GM10248 (cell line): ENCODE results near the gene PCDH18.

Experiments
- CTCF ChIA-PET: fragments of 300-600 bp; sonication (Branson Sonifier 250); formaldehyde crosslinking; extraction: SDS; loops from one replicate; lab custom pipeline; 2021; ENCODE audit warnings: antibody characterized with exemption; lab: Yijun Ruan, JAX
- POLR2A ChIA-PET: fragments of 350-650 bp; sonication (Branson Sonifier 250); formaldehyde crosslinking; extraction: SDS; loops from one replicate; lab custom pipeline; 2020; ENCODE audit warnings: antibody characterized with exemption; lab: Yijun Ruan, JAX
- DNase-seq: peaks from one replicate; pipeline ENCODE4 v3.0.0; 2012; ENCODE audit errors: extremely low spot score
- CTCF ChIP-seq: IDR thresholded peaks from 2 replicates; pipeline ENCODE4 v1.5.1; 2012; ENCODE audit warnings: mild to moderate bottlenecking, low read depth; ENCODE audit errors: extremely low read depth, missing control alignments, control extremely low read depth

PCDH18 gene

DNA sequence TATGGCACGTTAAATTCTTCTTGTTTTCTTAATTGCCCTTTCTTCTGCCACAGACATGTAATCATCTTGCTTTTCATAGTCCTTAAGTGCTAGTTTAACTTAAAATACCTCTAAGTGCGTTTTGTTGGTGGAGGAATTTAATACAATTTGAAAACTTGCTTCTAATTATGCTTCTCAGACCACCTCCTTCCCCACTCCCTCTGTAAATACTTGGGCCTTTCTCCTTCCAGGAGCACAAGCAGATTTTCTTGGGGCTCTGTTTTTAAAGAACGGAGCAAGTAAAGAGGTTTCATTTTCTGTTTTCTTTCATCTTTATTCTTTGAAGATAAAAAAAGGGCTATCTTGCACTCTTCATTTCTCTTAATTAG, 559 bp upstream of the PCDH18 start:
- DNase-seq: no peak
- POLR2A ChIA-PET: no interaction called here
- CTCF ChIA-PET: interaction anchor here (1.7 kb wide), 1 partner anchor 19 kb away, joined by 3 read pairs; no protein-coding TSS in a partner anchor
- TF ChIP-seq CTCF: no peak

DNA sequence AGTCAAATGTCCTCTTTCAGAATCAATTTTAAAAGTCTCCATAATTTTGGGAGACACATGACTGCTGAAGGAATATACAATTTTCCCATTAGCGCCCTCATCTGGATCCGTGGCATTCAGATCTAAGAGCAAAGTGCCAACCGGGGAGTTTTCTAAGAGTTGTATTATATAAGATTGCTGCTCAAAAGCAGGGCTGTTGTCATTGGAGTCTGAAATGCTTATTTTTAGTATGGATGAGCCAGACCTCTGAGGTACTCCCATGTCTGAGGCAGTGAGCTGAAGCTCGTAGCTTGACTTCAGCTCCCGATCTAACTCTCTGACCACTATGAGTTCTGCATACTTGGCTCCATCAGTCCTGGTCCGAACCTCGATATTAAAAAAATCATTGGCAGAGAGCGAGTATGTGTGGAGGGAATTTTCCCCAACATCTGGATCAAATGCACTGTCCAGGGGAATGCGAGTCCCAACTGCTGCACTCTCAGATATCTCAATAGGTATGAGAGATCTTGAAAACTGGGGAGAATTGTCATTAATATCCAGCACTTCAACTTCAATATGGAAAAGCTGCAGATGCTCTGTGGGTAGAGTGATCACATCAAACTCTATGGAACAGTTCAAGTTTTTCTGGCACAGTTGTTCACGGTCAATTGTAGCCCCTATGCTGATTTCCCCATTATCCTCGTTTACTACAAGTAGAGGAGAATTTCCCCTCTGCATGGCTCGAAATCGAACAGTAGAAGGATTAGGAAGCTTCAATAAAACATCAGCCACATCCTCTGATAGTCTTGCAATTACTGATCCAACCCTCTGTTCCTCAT, 917 bp downstream of the PCDH18 start:
- ChIA-PET POLR2A (no interaction called here), CTCF (interaction anchor here (1.7 kb wide), 1 partner anchor 20 kb away, joined by 3 read pairs; no protein-coding TSS in a partner anchor)
- no peak for DNase-seq
- TF ChIP-seq CTCF: no peak

DNA sequence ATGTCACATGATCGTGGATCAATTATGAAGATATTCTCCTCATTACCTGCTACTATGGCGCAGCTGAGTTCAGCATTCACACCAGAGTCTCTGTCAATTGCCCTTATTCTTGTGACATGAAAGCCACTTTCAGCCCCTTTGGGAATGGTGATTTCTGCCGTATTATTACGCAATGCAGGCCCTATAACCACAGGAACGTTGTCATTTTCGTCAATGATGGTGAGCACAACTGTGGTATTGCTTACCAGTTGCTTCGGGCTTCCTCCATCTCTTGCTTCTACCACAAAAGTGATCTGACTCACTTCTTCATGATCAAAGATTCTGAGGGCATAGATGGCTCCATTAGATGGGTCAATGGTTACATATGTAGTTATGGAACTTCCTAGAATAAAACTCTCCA, 2.1 kb downstream of the PCDH18 start:
- no peak for DNase-seq
- no peak for TF ChIP-seq CTCF
- CTCF ChIA-PET: no interaction called here
- POLR2A ChIA-PET: no interaction called here

DNA sequence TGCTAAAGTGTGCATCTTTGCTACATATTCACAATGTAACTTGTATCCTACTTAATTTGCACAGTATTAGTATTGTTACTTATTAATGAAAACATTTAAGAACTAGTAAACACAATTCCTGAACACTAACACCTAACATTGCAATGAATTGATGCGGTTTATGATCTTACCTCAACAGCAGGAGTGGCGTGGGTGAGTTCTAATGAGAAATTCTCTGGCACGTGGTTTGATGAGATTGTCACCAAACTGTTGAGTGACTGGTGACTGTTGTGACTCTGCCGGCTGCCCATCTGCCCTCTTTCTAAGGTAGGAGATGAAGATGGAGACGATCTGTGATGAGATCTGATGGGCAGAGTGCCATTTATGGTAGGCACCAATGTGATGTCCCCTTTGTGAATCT, 2.9 kb downstream of the PCDH18 start:
- TF ChIP-seq CTCF: no peak
- ChIA-PET CTCF (no interaction called here), POLR2A (no interaction called here)
- no peak for DNase-seq

- POLR2A ChIA-PET: no interaction called here
- DNase-seq: no peak
- no peak for TF ChIP-seq CTCF
- CTCF ChIA-PET: no interaction called here
Measured at GRCh38 chr4:137528673-137529072, 3.6 kb downstream of the PCDH18 start.

GRCh38 chr4:137526681-137527080, 5.6 kb downstream of the PCDH18 start:
- TF ChIP-seq CTCF: no peak
- ChIA-PET CTCF (no interaction called here), POLR2A (no interaction called here)
- DNase-seq: no peak
